HepG2 (cell line): ENCODE measurements around the gene PYGO2. TPM values are rescaled to one million over a fixed set of nuclear protein-coding genes. Genes with fewer than 3 reads are reported as not detected.

Experiments
- AGO2 ChIP-seq: fragments of 200-400 bp; formaldehyde crosslinking; optimal IDR thresholded peaks from 2 replicates; pipeline ENCODE3; 2017; ENCODE audit warnings: mild to moderate bottlenecking, low read depth, low read length, moderate library complexity
- ATF3 ChIP-seq: sonication (generic); formaldehyde crosslinking; IDR thresholded peaks from 2 replicates; pipeline ENCODE4 v1.4.0; 2020; ENCODE audit warnings: missing genetic modification reagents
- ATF5 ChIP-seq: sonication (generic); formaldehyde crosslinking; IDR thresholded peaks from 2 replicates; pipeline ENCODE4 v1.4.0; 2020; ENCODE audit warnings: mild to moderate bottlenecking, low read depth, missing genetic modification reagents
- CAMTA2 ChIP-seq: sonication (generic); formaldehyde crosslinking; IDR thresholded peaks from 2 replicates; pipeline ENCODE4 v1.4.0; 2020; ENCODE audit warnings: mild to moderate bottlenecking, missing genetic modification reagents, borderline replicate concordance
- CBFB ChIP-seq: sonication (generic); formaldehyde crosslinking; IDR thresholded peaks from 2 replicates; pipeline ENCODE4 v1.4.0; 2020; ENCODE audit warnings: missing genetic modification reagents
- ELF1 ChIP-seq: sonication (generic); formaldehyde crosslinking; IDR thresholded peaks from 2 replicates; pipeline ENCODE4 v1.4.0; 2020; ENCODE audit warnings: missing genetic modification reagents
- FOXC1 ChIP-seq: sonication (generic); formaldehyde crosslinking; IDR thresholded peaks from 2 replicates; pipeline ENCODE4 v1.8.0; 2022; ENCODE audit warnings: mild to moderate bottlenecking, missing genetic modification reagents, borderline replicate concordance
- FOXJ3 ChIP-seq: sonication (generic); formaldehyde crosslinking; IDR thresholded peaks from 2 replicates; pipeline ENCODE4 v1.4.0; 2020; ENCODE audit warnings: missing genetic modification reagents, mild to moderate bottlenecking, borderline replicate concordance
- FOXO4 ChIP-seq: sonication (generic); formaldehyde crosslinking; conservative IDR thresholded peaks from 2 replicates; pipeline ENCODE4 v1.8.1; 2023; ENCODE audit warnings: missing genetic modification reagents
- GMEB2 ChIP-seq: IDR thresholded peaks from 2 replicates; pipeline ENCODE4 v1.6.1; 2016; ENCODE audit warnings: missing biosample characterization, missing genetic modification reagents, low read depth
- HOXD1 ChIP-seq: sonication (generic); formaldehyde crosslinking; IDR thresholded peaks from 2 replicates; pipeline ENCODE4 v1.5.0; 2020; ENCODE audit warnings: missing genetic modification reagents
- KDM5A ChIP-seq: fragments of 200-600 bp; sonication (generic); IDR thresholded peaks from 2 replicates; pipeline ENCODE4 v1.7.0; 2018; ENCODE audit warnings: antibody characterized with exemption, mild to moderate bottlenecking, low read length, borderline replicate concordance
- LCORL ChIP-seq, 2 experiments: fragments of 450-650 bp in 1 of 2; sonication (generic) in 1 of 2; formaldehyde crosslinking in 1 of 2; IDR thresholded peaks; 2 replicates each; pipeline versions ENCODE4 v1.5.0 to v1.6.1; 2017 to 2020; ENCODE audit warnings: antibody characterized with exemption in 1 of 2, missing genetic modification reagents in 1 of 2
- MATR3 ChIP-seq: sonication (generic); formaldehyde crosslinking; IDR thresholded peaks from 2 replicates; pipeline ENCODE4 v1.4.0; 2020; ENCODE audit warnings: missing genetic modification reagents
- MXD4 ChIP-seq: IDR thresholded peaks from 2 replicates; pipeline ENCODE4 v1.6.1; 2016; ENCODE audit warnings: mild to moderate bottlenecking, missing biosample characterization, missing genetic modification reagents
- SSRP1 ChIP-seq: IDR thresholded peaks from 2 replicates; pipeline ENCODE4 v1.6.1; 2016; ENCODE audit warnings: control low read depth
- THRA ChIP-seq: sonication (generic); formaldehyde crosslinking; IDR thresholded peaks from 2 replicates; pipeline ENCODE4 v1.4.0; 2020; ENCODE audit warnings: missing genetic modification reagents, borderline replicate concordance
- ZFP82 ChIP-seq: sonication (generic); formaldehyde crosslinking; IDR thresholded peaks from 2 replicates; pipeline ENCODE4 v1.5.1; 2020; ENCODE audit warnings: mild to moderate bottlenecking, missing genetic modification reagents, borderline replicate concordance
- ZNF687 ChIP-seq: sonication (generic); formaldehyde crosslinking; IDR thresholded peaks from 2 replicates; pipeline ENCODE4 v1.5.1; 2020; ENCODE audit warnings: mild to moderate bottlenecking, missing genetic modification reagents, moderate library complexity
- ZSCAN20 ChIP-seq: sonication (generic); formaldehyde crosslinking; IDR thresholded peaks from 2 replicates; pipeline ENCODE4 v1.4.0; 2020; ENCODE audit warnings: missing genetic modification reagents, mild to moderate bottlenecking, borderline replicate concordance
- polyA plus RNA-seq, 8 experiments: library from polyadenylated mRNA; depleted of rRNA in 3 of 8; stranded (reverse) in 7 of 8; unstranded in 1 of 8; fragments of >200 nt; fragmentation: Illumina TruSeq in 4 of 8; extraction: Trizol in 4 of 8; gene quantifications; 2 replicates each; pipeline versions ENCODE4 v1.2.1 to v1.2.3, GENCODE V29; 2011 to 2016; ENCODE audit warnings: low read depth in 4 of 8, missing spikeins in 1 of 8, mixed read lengths in 1 of 8; ENCODE audit not compliant: insufficient read depth in 1 of 8
- total RNA-seq, 5 experiments: library from RNA; depleted of rRNA; stranded (reverse); fragments of >200 nt; fragmentation: Illumina TruSeq; extraction: Trizol; gene quantifications; 2 replicates each; pipeline ENCODE4 v1.2.3, GENCODE V29; 2016; ENCODE audit warnings: low read depth in 1 of 5

PYGO2 gene
- total and polyA plus RNA-seq, 2 of the 13 experiments (the other 11 are each of a cell fraction or from before 2014, with no cell fraction given) = 20.3 to 21.8 TPM

GRCh38 chr1:155003227-155003765 is 41.7 kb upstream of the PYGO2 start (continued):
- TF ChIP-seq ATF5 (CRISPR knock-in tag) (no peak), SSRP1 (CRISPR knock-in tag) (no peak), FOXC1 (peak; percentile 35; the same call in 1 of the 2 replicates), GMEB2 (CRISPR knock-in tag) (no peak), THRA (CRISPR knock-in tag) (no peak), HOXD1 (CRISPR knock-in tag) (no peak), CAMTA2 (CRISPR knock-in tag) (no peak), ELF1 (no peak), MATR3 (CRISPR knock-in tag) (no peak), AGO2 (peak; percentile 78), ZFP82 (CRISPR knock-in tag) (no peak), ZSCAN20 (no peak), CBFB (CRISPR knock-in tag) (no peak), FOXO4 (CRISPR knock-in tag) (0 out of 2 replicates have a peak, but pooled peaks have one; percentile 13), ATF3 (CRISPR knock-in tag) (no peak), KDM5A (0 out of 2 replicates have a peak, but pooled peaks have one; percentile 24), LCORL (IDR thresholded peaks at IDR 0.05) (no peak), LCORL (CRISPR knock-in tag; IDR thresholded peaks at IDR 0.05) (no peak), MXD4 (CRISPR knock-in tag) (no peak), ZNF687 (0 out of 2 replicates have a peak, but pooled peaks have one; percentile 3), FOXJ3 (CRISPR knock-in tag) (no peak)
